HepG2 (cell line): ENCODE data around the gene SLC2A11. TPM values are rescaled to one million over a fixed set of nuclear protein-coding genes. Genes with fewer than 3 reads are reported as not detected.
"Not testable (repeated sequence)": the region's sequence is repeated elsewhere in the genome, so short reads cannot be mapped to it uniquely, and the experiment has no call there.

ENCODE experiments used
- ADNP ChIP-seq: sonication (generic); formaldehyde crosslinking; IDR thresholded peaks from 2 replicates; pipeline ENCODE4 v1.4.0; 2020; ENCODE audit warnings: missing genetic modification reagents
- BCL6 ChIP-seq: IDR thresholded peaks from 2 replicates; pipeline ENCODE4 v1.6.1; 2016; ENCODE audit warnings: missing genetic modification reagents, missing compliant biosample characterization
- CBX5 ChIP-seq: sonication (generic); formaldehyde crosslinking; IDR thresholded peaks from 2 replicates; pipeline ENCODE4 v1.4.0; 2020; ENCODE audit warnings: missing genetic modification reagents, borderline replicate concordance
- CREM ChIP-seq, 2 experiments: sonication (generic) in 1 of 2; formaldehyde crosslinking in 1 of 2; IDR thresholded peaks; 2 replicates each; pipeline versions ENCODE4 v1.4.0 to v1.6.1; 2016 to 2020; ENCODE audit warnings: antibody characterized with exemption in 1 of 2, mild to moderate bottlenecking in 1 of 2, missing genetic modification reagents in 1 of 2
- FOSL2 ChIP-seq: sonication (generic); formaldehyde crosslinking; IDR thresholded peaks from 2 replicates; pipeline ENCODE4 v1.4.0; 2020; ENCODE audit warnings: missing genetic modification reagents
- FOXC1 ChIP-seq: sonication (generic); formaldehyde crosslinking; IDR thresholded peaks from 2 replicates; pipeline ENCODE4 v1.8.0; 2022; ENCODE audit warnings: mild to moderate bottlenecking, missing genetic modification reagents, borderline replicate concordance
- GATAD2A ChIP-seq: IDR thresholded peaks from 2 replicates; pipeline ENCODE4 v1.6.1; 2016
- HOXA3 ChIP-seq: sonication (generic); formaldehyde crosslinking; IDR thresholded peaks from 2 replicates; pipeline ENCODE4 v1.5.0; 2020; ENCODE audit warnings: missing genetic modification reagents
- SAP130 ChIP-seq: IDR thresholded peaks from 2 replicates; pipeline ENCODE4 v1.6.1; 2016; ENCODE audit warnings: low read depth
- SOX13 ChIP-seq, 3 experiments: fragments of 450-650 bp in 1 of 3; sonication (generic) in 1 of 3; formaldehyde crosslinking in 1 of 3; IDR thresholded peaks in 2 of 3; conservative IDR thresholded peaks in 1 of 3; 2 replicates each; pipeline versions ENCODE4 v1.5.0 to v1.6.1; 2016 to 2020; ENCODE audit warnings: antibody characterized with exemption in 1 of 3, mild to moderate bottlenecking in 1 of 3, missing compliant biosample characterization in 1 of 3, missing genetic modification reagents in 1 of 3, moderate library complexity in 1 of 3
- SOX5 ChIP-seq: IDR thresholded peaks from 2 replicates; pipeline ENCODE4 v1.6.1; 2016; ENCODE audit warnings: borderline replicate concordance
- TCF7 ChIP-seq: sonication (generic); IDR thresholded peaks from 2 replicates; pipeline ENCODE4 v1.6.1; 2016; ENCODE audit warnings: antibody characterized with exemption, low read depth
- YEATS2 ChIP-seq: sonication (generic); formaldehyde crosslinking; IDR thresholded peaks from 2 replicates; pipeline ENCODE4 v1.4.0; 2020; ENCODE audit warnings: missing genetic modification reagents, borderline replicate concordance
- ZNF3 ChIP-seq: IDR thresholded peaks from 2 replicates; pipeline ENCODE4 v1.7.0; 2017; ENCODE audit warnings: inconsistent platforms
- polyA plus RNA-seq, 8 experiments: library from polyadenylated mRNA; depleted of rRNA in 3 of 8; stranded (reverse) in 7 of 8; unstranded in 1 of 8; fragments of >200 nt; fragmentation: Illumina TruSeq in 4 of 8; extraction: Trizol in 4 of 8; gene quantifications; 2 replicates each; pipeline versions ENCODE4 v1.2.1 to v1.2.3, GENCODE V29; 2011 to 2016; ENCODE audit warnings: low read depth in 4 of 8, missing spikeins in 1 of 8, mixed read lengths in 1 of 8; ENCODE audit not compliant: insufficient read depth in 1 of 8
- total RNA-seq, 5 experiments: library from RNA; depleted of rRNA; stranded (reverse); fragments of >200 nt; fragmentation: Illumina TruSeq; extraction: Trizol; gene quantifications; 2 replicates each; pipeline ENCODE4 v1.2.3, GENCODE V29; 2016; ENCODE audit warnings: low read depth in 1 of 5
- TF ChIP-seq, protein P1 (sequence below): sonication (generic); formaldehyde crosslinking; IDR thresholded peaks from 2 replicates; pipeline ENCODE4 v1.4.0; 2020; ENCODE audit warnings: missing genetic modification reagents
- TF ChIP-seq, protein P2 (sequence below): sonication (generic); formaldehyde crosslinking; IDR thresholded peaks from 2 replicates; pipeline ENCODE4 v1.5.1; 2020; ENCODE audit warnings: mild to moderate bottlenecking, missing genetic modification reagents, moderate library complexity
- TF ChIP-seq, protein P3 (sequence below): sonication (generic); formaldehyde crosslinking; IDR thresholded peaks from 2 replicates; pipeline ENCODE4 v1.5.1; 2020; ENCODE audit warnings: mild to moderate bottlenecking, missing genetic modification reagents
- TF ChIP-seq, protein P4 (sequence below): IDR thresholded peaks from 2 replicates; pipeline ENCODE4 v1.6.1; 2016; ENCODE audit warnings: low read depth

The SLC2A11 gene
- total and polyA plus RNA-seq, 2 of the 13 experiments (the other 11 are each of a cell fraction or from before 2014, with no cell fraction given) = 15.2 to 15.4 TPM

DNA sequence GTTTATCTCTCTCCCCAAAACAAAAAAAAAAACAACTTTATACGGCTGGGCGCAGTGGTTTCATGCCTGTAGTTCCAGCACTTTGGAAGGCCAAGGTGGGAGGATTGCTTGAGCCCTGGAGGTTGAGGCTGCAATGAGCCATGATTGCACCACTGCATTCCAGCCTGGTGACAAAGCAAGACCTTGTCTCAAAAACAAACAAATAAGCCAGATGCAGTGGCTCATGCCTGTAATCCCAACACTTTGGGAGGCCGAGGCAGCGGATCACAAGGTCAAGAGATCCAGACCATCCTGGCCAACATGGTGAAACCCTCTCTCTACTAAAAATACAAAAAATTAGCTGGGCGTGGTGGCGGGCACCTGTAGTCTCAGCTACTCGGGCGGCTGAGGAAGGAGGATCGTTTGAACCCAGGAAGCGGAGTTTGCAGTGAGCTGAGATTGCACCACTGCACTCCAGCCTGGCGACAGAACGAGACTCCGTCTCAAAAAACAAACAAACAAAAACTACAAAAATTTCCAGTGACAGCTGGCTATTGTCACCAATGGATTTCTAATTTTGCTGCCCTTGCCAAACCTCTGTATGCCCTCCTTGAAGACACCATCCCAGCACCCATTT, 64.0 kb downstream of the SLC2A11 start (continued):
- TF ChIP-seq YEATS2 (CRISPR knock-in tag) (peak; percentile 24; the same call in 1 of the 2 replicates), SAP130 (CRISPR knock-in tag) (peak; percentile 69), BCL6 (CRISPR knock-in tag) (peak; percentile 32; the same call in 1 of the 2 replicates), SOX13 (IDR thresholded peaks at IDR 0.05) (0 out of 2 replicates have a peak, but pooled peaks have one; percentile 32), SOX13 (CRISPR knock-in tag; conservative IDR thresholded peaks at IDR 0.05 in 1 of 2, IDR thresholded peaks at IDR 0.05 in 1 of 2) (peak in 1 of 2 experiments; percentile 72; a peak in 2 of 4 replicates), FOXC1 (CRISPR knock-in tag) (peak; percentile 39; the same call in 1 of the 2 replicates), HOXA3 (CRISPR knock-in tag) (peak; percentile 55), ZNF3 (peak; percentile 82), CBX5 (CRISPR knock-in tag) (peak; percentile 84; the same call in 1 of the 2 replicates), GATAD2A (peak; percentile 85), FOSL2 (CRISPR knock-in tag) (peak; percentile 99), TCF7 (0 out of 2 replicates have a peak, but pooled peaks have one; percentile 16), CREM (IDR thresholded peaks at IDR 0.05) (peak; percentile 36; the same call in 1 of the 2 replicates), ADNP (peak; percentile 65; the same call in 1 of the 2 replicates), SOX5 (peak; percentile 59; the same call in 1 of the 2 replicates)
- TF ChIP-seq, protein P1, sequence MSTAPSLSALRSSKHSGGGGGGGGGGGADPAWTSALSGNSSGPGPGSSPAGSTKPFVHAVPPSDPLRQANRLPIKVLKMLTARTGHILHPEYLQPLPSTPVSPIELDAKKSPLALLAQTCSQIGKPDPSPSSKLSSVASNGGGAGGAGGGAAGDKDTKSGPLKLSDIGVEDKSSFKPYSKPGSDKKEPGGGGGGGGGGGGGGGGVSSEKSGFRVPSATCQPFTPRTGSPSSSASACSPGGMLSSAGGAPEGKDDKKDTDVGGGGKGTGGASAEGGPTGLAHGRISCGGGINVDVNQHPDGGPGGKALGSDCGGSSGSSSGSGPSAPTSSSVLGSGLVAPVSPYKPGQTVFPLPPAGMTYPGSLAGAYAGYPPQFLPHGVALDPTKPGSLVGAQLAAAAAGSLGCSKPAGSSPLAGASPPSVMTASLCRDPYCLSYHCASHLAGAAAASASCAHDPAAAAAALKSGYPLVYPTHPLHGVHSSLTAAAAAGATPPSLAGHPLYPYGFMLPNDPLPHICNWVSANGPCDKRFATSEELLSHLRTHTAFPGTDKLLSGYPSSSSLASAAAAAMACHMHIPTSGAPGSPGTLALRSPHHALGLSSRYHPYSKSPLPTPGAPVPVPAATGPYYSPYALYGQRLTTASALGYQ (CRISPR knock-in tag) = 0 out of 2 replicates have a peak, but pooled peaks have one; percentile 47
- TF ChIP-seq, protein P2, sequence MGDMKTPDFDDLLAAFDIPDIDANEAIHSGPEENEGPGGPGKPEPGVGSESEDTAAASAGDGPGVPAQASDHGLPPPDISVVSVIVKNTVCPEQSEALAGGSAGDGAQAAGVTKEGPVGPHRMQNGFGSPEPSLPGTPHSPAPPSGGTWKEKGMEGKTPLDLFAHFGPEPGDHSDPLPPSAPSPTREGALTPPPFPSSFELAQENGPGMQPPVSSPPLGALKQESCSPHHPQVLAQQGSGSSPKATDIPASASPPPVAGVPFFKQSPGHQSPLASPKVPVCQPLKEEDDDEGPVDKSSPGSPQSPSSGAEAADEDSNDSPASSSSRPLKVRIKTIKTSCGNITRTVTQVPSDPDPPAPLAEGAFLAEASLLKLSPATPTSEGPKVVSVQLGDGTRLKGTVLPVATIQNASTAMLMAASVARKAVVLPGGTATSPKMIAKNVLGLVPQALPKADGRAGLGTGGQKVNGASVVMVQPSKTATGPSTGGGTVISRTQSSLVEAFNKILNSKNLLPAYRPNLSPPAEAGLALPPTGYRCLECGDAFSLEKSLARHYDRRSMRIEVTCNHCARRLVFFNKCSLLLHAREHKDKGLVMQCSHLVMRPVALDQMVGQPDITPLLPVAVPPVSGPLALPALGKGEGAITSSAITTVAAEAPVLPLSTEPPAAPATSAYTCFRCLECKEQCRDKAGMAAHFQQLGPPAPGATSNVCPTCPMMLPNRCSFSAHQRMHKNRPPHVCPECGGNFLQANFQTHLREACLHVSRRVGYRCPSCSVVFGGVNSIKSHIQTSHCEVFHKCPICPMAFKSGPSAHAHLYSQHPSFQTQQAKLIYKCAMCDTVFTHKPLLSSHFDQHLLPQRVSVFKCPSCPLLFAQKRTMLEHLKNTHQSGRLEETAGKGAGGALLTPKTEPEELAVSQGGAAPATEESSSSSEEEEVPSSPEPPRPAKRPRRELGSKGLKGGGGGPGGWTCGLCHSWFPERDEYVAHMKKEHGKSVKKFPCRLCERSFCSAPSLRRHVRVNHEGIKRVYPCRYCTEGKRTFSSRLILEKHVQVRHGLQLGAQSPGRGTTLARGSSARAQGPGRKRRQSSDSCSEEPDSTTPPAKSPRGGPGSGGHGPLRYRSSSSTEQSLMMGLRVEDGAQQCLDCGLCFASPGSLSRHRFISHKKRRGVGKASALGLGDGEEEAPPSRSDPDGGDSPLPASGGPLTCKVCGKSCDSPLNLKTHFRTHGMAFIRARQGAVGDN (CRISPR knock-in tag) = peak; percentile 28
- TF ChIP-seq, protein P3, sequence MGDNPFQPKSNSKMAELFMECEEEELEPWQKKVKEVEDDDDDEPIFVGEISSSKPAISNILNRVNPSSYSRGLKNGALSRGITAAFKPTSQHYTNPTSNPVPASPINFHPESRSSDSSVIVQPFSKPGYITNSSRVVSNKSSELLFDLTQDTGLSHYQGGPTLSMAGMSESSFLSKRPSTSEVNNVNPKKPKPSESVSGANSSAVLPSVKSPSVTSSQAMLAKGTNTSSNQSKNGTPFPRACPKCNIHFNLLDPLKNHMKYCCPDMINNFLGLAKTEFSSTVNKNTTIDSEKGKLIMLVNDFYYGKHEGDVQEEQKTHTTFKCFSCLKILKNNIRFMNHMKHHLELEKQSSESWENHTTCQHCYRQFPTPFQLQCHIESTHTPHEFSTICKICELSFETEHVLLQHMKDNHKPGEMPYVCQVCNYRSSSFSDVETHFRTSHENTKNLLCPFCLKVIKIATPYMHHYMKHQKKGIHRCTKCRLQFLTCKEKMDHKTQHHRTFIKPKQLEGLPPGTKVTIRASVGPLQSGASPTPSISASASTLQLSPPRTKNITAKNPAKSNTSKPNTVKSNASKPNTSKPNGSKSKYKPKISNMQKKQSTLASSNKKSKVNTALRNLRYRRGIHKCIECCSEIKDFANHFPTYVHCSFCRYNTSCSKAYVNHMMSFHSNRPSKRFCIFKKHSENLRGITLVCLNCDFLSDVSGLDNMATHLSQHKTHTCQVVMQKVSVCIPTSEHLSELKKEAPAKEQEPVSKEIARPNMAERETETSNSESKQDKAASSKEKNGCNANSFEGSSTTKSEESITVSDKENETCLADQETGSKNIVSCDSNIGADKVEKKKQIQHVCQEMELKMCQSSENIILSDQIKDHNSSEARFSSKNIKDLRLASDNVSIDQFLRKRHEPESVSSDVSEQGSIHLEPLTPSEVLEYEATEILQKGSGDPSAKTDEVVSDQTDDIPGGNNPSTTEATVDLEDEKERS (CRISPR knock-in tag) = peak; percentile 83; the same call in 1 of the 2 replicates
- not testable (repeated sequence) for TF ChIP-seq CREM (CRISPR knock-in tag; IDR thresholded peaks at IDR 0.05)
- TF ChIP-seq, protein P4, sequence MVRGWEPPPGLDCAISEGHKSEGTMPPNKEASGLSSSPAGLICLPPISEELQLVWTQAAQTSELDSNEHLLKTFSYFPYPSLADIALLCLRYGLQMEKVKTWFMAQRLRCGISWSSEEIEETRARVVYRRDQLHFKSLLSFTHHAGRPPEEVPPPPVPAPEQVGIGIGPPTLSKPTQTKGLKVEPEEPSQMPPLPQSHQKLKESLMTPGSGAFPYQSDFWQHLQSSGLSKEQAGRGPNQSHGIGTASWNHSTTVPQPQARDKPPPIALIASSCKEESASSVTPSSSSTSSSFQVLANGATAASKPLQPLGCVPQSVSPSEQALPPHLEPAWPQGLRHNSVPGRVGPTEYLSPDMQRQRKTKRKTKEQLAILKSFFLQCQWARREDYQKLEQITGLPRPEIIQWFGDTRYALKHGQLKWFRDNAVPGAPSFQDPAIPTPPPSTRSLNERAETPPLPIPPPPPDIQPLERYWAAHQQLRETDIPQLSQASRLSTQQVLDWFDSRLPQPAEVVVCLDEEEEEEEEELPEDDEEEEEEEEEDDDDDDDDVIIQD = peak; percentile 73; the same call in 1 of the 2 replicates
